K562 (cell line): Measurements from ENCODE around the gene SLC7A8. TPM values are rescaled to one million over a fixed set of nuclear protein-coding genes. Genes with fewer than 3 reads are reported as not detected.

ENCODE experiments used
- AFF4 ChIP-seq: sonication (generic); formaldehyde crosslinking; IDR thresholded peaks from 2 replicates; pipeline ENCODE4 v1.8.0; 2023; ENCODE audit warnings: mild to moderate bottlenecking, missing genetic modification reagents
- ARHGAP35 ChIP-seq: fragments of 450-650 bp; IDR thresholded peaks from 2 replicates; pipeline ENCODE4 v1.6.1; 2018; ENCODE audit not compliant: partially characterized antibody
- ARID2 ChIP-seq: fragments of 450-650 bp; IDR thresholded peaks from 2 replicates; pipeline ENCODE4 v1.6.1; 2017; ENCODE audit warnings: antibody characterized with exemption, mild to moderate bottlenecking
- ASH1L ChIP-seq: fragments of 450-650 bp; IDR thresholded peaks from 2 replicates; pipeline ENCODE4 v1.6.1; 2018; ENCODE audit warnings: borderline replicate concordance, mild to moderate bottlenecking, low read depth; ENCODE audit not compliant: partially characterized antibody
- NRF1 ChIP-seq, 2 experiments: fragments of 450-650 bp; IDR thresholded peaks in 1 of 2; conservative IDR thresholded peaks in 1 of 2; 2 replicates each; pipeline ENCODE4 v1.6.1; 2014; ENCODE audit warnings: mild to moderate bottlenecking in 2 of 2
- POLR3G ChIP-seq: IDR thresholded peaks from 2 replicates; pipeline ENCODE4 v1.6.1; 2011; ENCODE audit not compliant: insufficient read length, insufficient replicate concordance; ENCODE audit errors: extremely low read depth
- REST ChIP-seq, 2 experiments: fragments of 450-650 bp; formaldehyde crosslinking in 1 of 2; IDR thresholded peaks; 2 replicates each; pipeline versions ENCODE4 v1.4.0 to v1.6.1; 2014 to 2020; ENCODE audit warnings: mild to moderate bottlenecking in 2 of 2, borderline replicate concordance in 1 of 2, low read depth in 1 of 2
- SMAD3 ChIP-seq: fragments of 450-650 bp; formaldehyde crosslinking; conservative IDR thresholded peaks from 2 replicates; pipeline ENCODE4 v1.4.0; 2020; ENCODE audit warnings: mild to moderate bottlenecking
- TEAD1 ChIP-seq, 2 experiments: fragments of 450-650 bp in 1 of 2; sonication (generic) in 1 of 2; formaldehyde crosslinking; IDR thresholded peaks; 2 replicates each; pipeline versions ENCODE4 v1.4.0 to v1.8.0; 2020 to 2022; ENCODE audit warnings: mild to moderate bottlenecking in 2 of 2, missing genetic modification reagents in 1 of 2
- ZNF197 ChIP-seq: fragments of 200-800 bp; sonication (Bioruptor generic); IDR thresholded peaks from 2 replicates; pipeline ENCODE4 v1.6.1; 2016; ENCODE audit warnings: low read depth, missing genetic modification characterization, missing compliant biosample characterization
- ZNF280A ChIP-seq: fragments of 450-650 bp; IDR thresholded peaks from 2 replicates; pipeline ENCODE4 v1.6.1; 2018; ENCODE audit warnings: mild to moderate bottlenecking, low read depth; ENCODE audit not compliant: partially characterized antibody
- ZNF766 ChIP-seq: fragments of 200-800 bp; sonication (Bioruptor generic); conservative IDR thresholded peaks from 2 replicates; pipeline ENCODE4 v1.6.1; 2016; ENCODE audit warnings: missing genetic modification characterization, missing compliant biosample characterization
- polyA plus RNA-seq, 8 experiments: library from polyadenylated mRNA; depleted of rRNA in 4 of 8; stranded (reverse) in 5 of 8; unstranded in 3 of 8; fragments of >200 nt; fragmentation: Nextera tagmentation in 2 of 8; fragmentation: Illumina TruSeq in 1 of 8; extraction: Ambion mirVana in 2 of 8; extraction: Trizol in 1 of 8; gene quantifications; 2 replicates each; pipeline versions ENCODE4 v1.2.1 to v1.2.3, GENCODE V29; 2011 to 2014; ENCODE audit warnings: inconsistent platforms in 1 of 8, missing spikeins in 1 of 8
- total RNA-seq, 7 experiments: library from RNA; depleted of rRNA in 6 of 7; stranded (reverse); fragments of >200 nt in 6 of 7; fragmentation: Illumina TruSeq in 2 of 7; extraction: Trizol in 2 of 7; gene quantifications; 2 replicates each; pipeline versions ENCODE4 v1.2.1 to v1.2.3, GENCODE V29; 2011 to 2021; ENCODE audit warnings: low replicate concordance in 1 of 7

Gene SLC7A8
- total and polyA plus RNA-seq, 9 of the 15 experiments (the other 6 are each of a cell fraction or from before 2014, with no cell fraction given) = 2.0 to 33.0 (median 6.0) TPM

GRCh38 chr14:23186913-23187654, 3.6 kb upstream of the SLC7A8 start (continued):
- TF ChIP-seq ZNF280A (no peak), ARID2 (peak; percentile 99), ASH1L (no peak), ZNF766 (CRISPR knock-in tag) (no peak), NRF1 (conservative IDR thresholded peaks at IDR 0.05 in 1 of 2, IDR thresholded peaks at IDR 0.05 in 1 of 2) (0 out of 4 replicates have a peak, but pooled peaks have one; percentile 19 to 22), POLR3G (no peak), REST (IDR thresholded peaks at IDR 0.05; ENCODE audit: borderline replicate concordance) (peak; percentile 97), REST (CRISPR knock-in tag; IDR thresholded peaks at IDR 0.05; ENCODE audit: low read depth) (no peak), AFF4 (no peak), ZNF197 (no peak), ARHGAP35 (no peak), SMAD3 (CRISPR knock-in tag) (no peak), TEAD1 (CRISPR knock-in tag; IDR thresholded peaks at IDR 0.05) (no peak)
